ENCODE results near the gene DMTF1. TPM values are rescaled to one million over a fixed set of nuclear protein-coding genes. Genes with fewer than 3 reads are reported as not detected.

The DMTF1 gene
- polyA plus RNA-seq, 2 of the 4 experiments (the other 2 are of a cell fraction), result 37.3 to 124 TPM

DNA sequence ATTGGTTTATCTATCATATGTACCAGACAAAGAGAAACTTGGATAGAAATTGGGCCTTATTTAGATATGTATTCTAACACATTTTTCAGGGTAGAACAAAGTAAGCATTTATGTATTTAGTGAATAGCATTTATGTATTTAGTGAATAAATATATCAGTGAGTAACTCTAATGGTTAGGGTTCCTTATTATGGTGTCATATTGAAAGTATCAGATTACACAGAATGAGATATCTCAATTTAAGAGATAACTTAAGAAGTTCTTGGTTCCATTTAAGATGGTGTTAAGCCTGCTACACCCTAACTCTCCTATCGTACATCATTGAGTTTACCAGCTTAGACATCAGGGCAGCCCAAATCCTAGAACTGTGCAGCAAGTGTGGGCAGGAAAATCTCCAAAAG is 35.9 kb upstream of the DMTF1 start:
- ATAC-seq (no peak), FAIRE-seq (no peak), DNase-seq (ENCODE audit: low read depth in 1 of 2, low spot score in 1 of 2) (no peak)
- TF ChIP-seq MYC (IDR thresholded peaks at IDR 0.05; ENCODE audit: borderline replicate concordance, low read length) (no peak), FOXS1 (CRISPR knock-in tag; IDR thresholded peaks at IDR 0.05) (no peak), FOSB (CRISPR knock-in tag; IDR thresholded peaks at IDR 0.05) (no peak), RCOR1 (IDR thresholded peaks at IDR 0.05; ENCODE audit: low read depth, low read length) (no peak), EHF (CRISPR knock-in tag; IDR thresholded peaks at IDR 0.05) (no peak), HMGXB4 (CRISPR knock-in tag; IDR thresholded peaks at IDR 0.05; ENCODE audit: borderline replicate concordance) (no peak), ATOH8 (CRISPR knock-in tag; IDR thresholded peaks at IDR 0.05; ENCODE audit: low read depth) (no peak), HOXA7 (CRISPR knock-in tag; IDR thresholded peaks at IDR 0.05) (no peak), CEBPB (IDR thresholded peaks at IDR 0.05) (no peak), ESRRA (IDR thresholded peaks at IDR 0.05; ENCODE audit: borderline replicate concordance, low read length) (no peak), RFX5 (IDR thresholded peaks at IDR 0.05) (no peak), JUNB (IDR thresholded peaks at IDR 0.05) (no peak), ZFP36 (IDR thresholded peaks at IDR 0.05; ENCODE audit: borderline replicate concordance, partially characterized antibody) (no peak), MAZ (IDR thresholded peaks at IDR 0.05; ENCODE audit: borderline replicate concordance, low read depth, low read length) (no peak), PHF8 (IDR thresholded peaks at IDR 0.05; ENCODE audit: borderline replicate concordance, low read depth) (no peak), ZSCAN20 (CRISPR knock-in tag; IDR thresholded peaks at IDR 0.05) (no peak), NPAS2 (CRISPR knock-in tag; IDR thresholded peaks at IDR 0.05; ENCODE audit: borderline replicate concordance) (no peak), ELK1 (IDR thresholded peaks at IDR 0.05; ENCODE audit: low read depth, low read length) (no peak)
- 29% methylated on average over 1 of the region's 1 CpG for WGBS (ENCODE audit: missing lambda C conversion rate)
- H3K9me3 ChIP-seq, result no peaks in the 10 kb centered on the region
- no peak overlapping the region for H3K4me2 ChIP-seq
- no peaks in the 10 kb centered on the region for H3K4me1 ChIP-seq
- no peak overlapping the region for H3K4me3 ChIP-seq
- CTCF ChIA-PET, result no interaction called here
- POLR2A ChIA-PET, result no interaction called here
- H3K27ac ChIP-seq, result no peak overlapping the region

GRCh38 chr7:87119581-87119980 is 32.7 kb upstream of the DMTF1 start:
- CTCF ChIA-PET, result no interaction called here
- POLR2A ChIA-PET, result no interaction called here

DNA sequence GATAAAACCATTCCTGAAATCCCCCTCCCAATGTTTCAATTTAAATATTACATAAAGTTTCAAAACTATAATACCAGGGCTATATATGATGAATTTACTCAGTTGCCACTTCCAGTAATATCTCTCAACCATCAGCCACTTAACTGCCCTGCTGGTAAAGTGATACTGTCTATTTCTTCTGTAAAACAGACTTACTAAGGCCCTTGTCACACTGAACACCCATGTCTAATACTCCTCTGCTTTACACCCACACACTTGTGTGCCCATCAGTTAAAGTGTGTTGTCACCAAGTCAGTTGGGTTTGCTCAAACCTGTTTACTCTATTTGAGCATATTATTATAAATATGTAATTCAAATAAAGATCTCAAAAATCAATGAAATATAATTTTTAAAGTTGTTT is 29.1 kb upstream of the DMTF1 start:
- TF ChIP-seq, protein P1, sequence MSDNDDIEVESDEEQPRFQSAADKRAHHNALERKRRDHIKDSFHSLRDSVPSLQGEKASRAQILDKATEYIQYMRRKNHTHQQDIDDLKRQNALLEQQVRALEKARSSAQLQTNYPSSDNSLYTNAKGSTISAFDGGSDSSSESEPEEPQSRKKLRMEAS (IDR thresholded peaks at IDR 0.05), result no peak
- no peak for TF ChIP-seq TP53 (CRISPR knock-in tag; IDR thresholded peaks at IDR 0.05)
- no peak for TF ChIP-seq EHMT2 (IDR thresholded peaks at IDR 0.05; ENCODE audit: low read depth)
- no peak for TF ChIP-seq JUN (IDR thresholded peaks at IDR 0.05)
- TF ChIP-seq ESRRA (IDR thresholded peaks at IDR 0.05; ENCODE audit: borderline replicate concordance, low read length), result no peak
- TF ChIP-seq PBX3 (IDR thresholded peaks at IDR 0.05), result no peak
- no peak for TF ChIP-seq HOXB5 (CRISPR knock-in tag; IDR thresholded peaks at IDR 0.05)
- Histone ChIP-seq H3K27ac (no peak overlapping the region), H3K4me3 (no peak overlapping the region), H3K9me3 (no peaks in the 10 kb centered on the region), H3K4me2 (no peak overlapping the region), H3K4me1 (no peaks in the 10 kb centered on the region)
- no peak for DNase-seq (ENCODE audit: low read depth in 1 of 2, low spot score in 1 of 2)
- ATAC-seq, result no peak
- ChIA-PET CTCF (no interaction called here), POLR2A (no interaction called here)
- FAIRE-seq, result no peak

More at GRCh38 chr7:87119581-87119980, 32.7 kb upstream of the DMTF1 start:
- H3K27ac ChIP-seq, result no peak overlapping the region
- FAIRE-seq (no peak), DNase-seq (ENCODE audit: low read depth in 1 of 2, low spot score in 1 of 2) (no peak), ATAC-seq (no peak)
- H3K9me3 ChIP-seq, result no peaks in the 10 kb centered on the region
- WGBS (ENCODE audit: missing lambda C conversion rate), result 40% methylated on average over 2 of the region's 2 CpGs
- no peaks in the 10 kb centered on the region for H3K4me1 ChIP-seq
- TF ChIP-seq MYC (IDR thresholded peaks at IDR 0.05; ENCODE audit: borderline replicate concordance, low read length), result no peak
- TF ChIP-seq RARB (CRISPR knock-in tag; IDR thresholded peaks at IDR 0.05), result no peak
- no peak for TF ChIP-seq MAFK (IDR thresholded peaks at IDR 0.05; ENCODE audit: partially characterized antibody)
- TF ChIP-seq CHD4 (IDR thresholded peaks at IDR 0.05; ENCODE audit: borderline replicate concordance), result no peak
- H3K4me2 ChIP-seq, result no peak overlapping the region
- H3K4me3 ChIP-seq, result no peak overlapping the region

Measured in A549 (cell line).